Mesenchymal stem cell (in vitro differentiated cells and primary cell): ENCODE data around the gene MAGEB17.
"Not testable (repeated sequence)": the region's sequence is repeated elsewhere in the genome, so short reads cannot be mapped to it uniquely, and the experiment has no call there.

Experiments
- DNase-seq: peaks from one replicate; pipeline ENCODE4 v3.0.0-alpha.2; 2013
- H2AFZ ChIP-seq: one replicate; pipeline ENCODE4 v1.6.1; 2013; ENCODE audit warnings: low read depth, mild to moderate bottlenecking, control low read depth, inconsistent platforms, low read length, moderate library complexity
- H2AK5ac ChIP-seq: 2 replicates; pipeline ENCODE4 v1.6.1; 2013; ENCODE audit warnings: low read length, moderate library complexity, mild to moderate bottlenecking, inconsistent platforms; ENCODE audit not compliant: severe bottlenecking
- H2BK120ac ChIP-seq: one replicate; pipeline ENCODE4 v1.6.1; 2013; ENCODE audit warnings: low read depth, mild to moderate bottlenecking, inconsistent platforms, low read length, moderate library complexity
- H2BK12ac ChIP-seq, 2 experiments: one replicate each; pipeline ENCODE4 v1.6.1; 2013; ENCODE audit warnings: inconsistent platforms in 2 of 2, low read length in 2 of 2, mild to moderate bottlenecking in 2 of 2, moderate library complexity in 2 of 2, control low read depth in 1 of 2
- H2BK15ac ChIP-seq: one replicate; pipeline ENCODE4 v1.6.1; 2013; ENCODE audit warnings: mild to moderate bottlenecking, low read depth, inconsistent platforms; ENCODE audit not compliant: poor library complexity, severe bottlenecking
- H2BK5ac ChIP-seq: 2 replicates; pipeline ENCODE4 v1.6.1; 2013; ENCODE audit warnings: low read depth, mild to moderate bottlenecking, low read length, control low read depth, inconsistent platforms; ENCODE audit not compliant: poor library complexity, severe bottlenecking
- H3K14ac ChIP-seq, 2 experiments: one replicate each; pipeline ENCODE4 v1.6.1; 2013; ENCODE audit warnings: inconsistent platforms in 2 of 2, low read length in 2 of 2, control low read depth in 1 of 2, mild to moderate bottlenecking in 1 of 2, moderate library complexity in 1 of 2
- H3K18ac ChIP-seq, 2 experiments: one replicate each; pipeline ENCODE4 v1.6.1; 2013; ENCODE audit warnings: inconsistent platforms in 2 of 2, low read length in 2 of 2, control low read depth in 1 of 2, low read depth in 1 of 2, mild to moderate bottlenecking in 1 of 2
- H3K23ac ChIP-seq, 2 experiments: one replicate each; pipeline ENCODE4 v1.6.1; 2013; ENCODE audit warnings: inconsistent platforms in 2 of 2, low read length in 2 of 2, mild to moderate bottlenecking in 2 of 2, moderate library complexity in 2 of 2, control low read depth in 1 of 2
- H3K27ac ChIP-seq: 2 replicates; pipeline ENCODE4 v1.5.1; 2013; ENCODE audit warnings: mild to moderate bottlenecking, moderate library complexity, low read length, control low read depth, inconsistent platforms; ENCODE audit not compliant: poor library complexity, severe bottlenecking
- H3K27me3 ChIP-seq, 2 experiments: 2 replicates each; pipeline versions ENCODE4 v1.6.1 to v1.7.0; 2013; ENCODE audit warnings: low read length in 2 of 2, mild to moderate bottlenecking in 2 of 2, moderate library complexity in 2 of 2, control low read depth in 1 of 2, inconsistent platforms in 1 of 2; ENCODE audit not compliant: control insufficient read depth in 1 of 2, insufficient read depth in 1 of 2
- H3K36me3 ChIP-seq, 2 experiments: 2 replicates each; pipeline versions ENCODE4 v1.6.1 to v1.7.0; 2013; ENCODE audit warnings: low read length in 2 of 2, control low read depth in 1 of 2, inconsistent platforms in 1 of 2, low read depth in 1 of 2, mild to moderate bottlenecking in 1 of 2; ENCODE audit not compliant: insufficient read depth in 2 of 2, control insufficient read depth in 1 of 2
- H3K4ac ChIP-seq, 2 experiments: one replicate each; pipeline ENCODE4 v1.6.1; 2013; ENCODE audit warnings: inconsistent platforms in 2 of 2, low read length in 2 of 2, mild to moderate bottlenecking in 2 of 2, moderate library complexity in 2 of 2, control low read depth in 1 of 2, low read depth in 1 of 2
- H3K4me1 ChIP-seq: 2 replicates; pipeline ENCODE4 v1.6.1; 2013; ENCODE audit warnings: low read depth, low read length, control low read depth; ENCODE audit not compliant: control insufficient read depth, insufficient read depth
- H3K4me2 ChIP-seq: 2 replicates; pipeline ENCODE4 v1.6.1; 2013; ENCODE audit warnings: low read length, mild to moderate bottlenecking, inconsistent platforms; ENCODE audit not compliant: poor library complexity, severe bottlenecking
- H3K4me3 ChIP-seq, 2 experiments: 2 replicates each; pipeline versions ENCODE4 v1.5.1 to v1.7.0; 2013; ENCODE audit warnings: low read length in 2 of 2, mild to moderate bottlenecking in 2 of 2, control low read depth in 1 of 2, low read depth in 1 of 2; ENCODE audit not compliant: insufficient read depth in 1 of 2
- H3K79me1 ChIP-seq: replicated peaks from 2 replicates; pipeline ENCODE4 v1.6.1; 2013; ENCODE audit warnings: mild to moderate bottlenecking, control low read depth, low read length, inconsistent platforms; ENCODE audit not compliant: poor library complexity, severe bottlenecking
- H3K9ac ChIP-seq: 2 replicates; pipeline ENCODE4 v1.7.0; 2013; ENCODE audit warnings: mild to moderate bottlenecking, low read length, moderate library complexity
- H3K9me3 ChIP-seq: 2 replicates; pipeline ENCODE4 v1.7.0; 2013; ENCODE audit warnings: mild to moderate bottlenecking, low read length; ENCODE audit not compliant: control insufficient read depth
- H4K8ac ChIP-seq: one replicate; pipeline ENCODE4 v1.6.1; 2013; ENCODE audit warnings: inconsistent platforms, mild to moderate bottlenecking, low read length, moderate library complexity
- H4K91ac ChIP-seq: one replicate; pipeline ENCODE4 v1.6.1; 2013; ENCODE audit warnings: mild to moderate bottlenecking, low read length, inconsistent platforms
- WGBS: methylation state at CpG from one replicate; pipeline ENCODE4 v1.1.7; 2013; ENCODE audit warnings: mixed read lengths; 5-methylcytosine and 5-hydroxymethylcytosine counted together

Gene MAGEB17

DNA sequence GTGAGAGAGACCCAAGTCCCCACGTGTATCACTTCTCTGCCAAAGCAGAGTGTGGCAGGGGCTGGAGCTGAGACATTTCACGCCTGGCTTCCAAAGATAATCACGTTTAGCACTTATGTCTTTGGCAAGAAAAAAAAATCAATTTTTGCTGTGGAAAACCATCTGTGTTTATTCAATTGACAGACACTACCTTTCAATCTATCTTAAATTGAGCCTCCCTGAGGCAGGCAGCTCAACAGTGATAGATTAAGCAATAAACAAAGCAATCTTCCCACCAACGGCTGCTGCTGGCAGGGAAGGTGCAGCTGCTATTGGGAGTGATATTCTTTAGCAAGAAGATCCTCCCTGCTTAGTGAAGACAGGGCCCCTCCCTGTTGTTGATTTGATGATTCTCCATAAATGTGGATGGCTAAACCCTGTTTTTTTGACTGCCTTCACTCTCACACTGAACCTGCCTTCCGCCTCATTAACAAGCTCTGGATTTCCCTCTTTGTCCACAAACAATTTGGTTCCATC, 11.6 kb upstream of the MAGEB17 start:
- no peak overlapping the region for H2AK5ac ChIP-seq
- no peak overlapping the region for H3K4me2 ChIP-seq

DNA sequence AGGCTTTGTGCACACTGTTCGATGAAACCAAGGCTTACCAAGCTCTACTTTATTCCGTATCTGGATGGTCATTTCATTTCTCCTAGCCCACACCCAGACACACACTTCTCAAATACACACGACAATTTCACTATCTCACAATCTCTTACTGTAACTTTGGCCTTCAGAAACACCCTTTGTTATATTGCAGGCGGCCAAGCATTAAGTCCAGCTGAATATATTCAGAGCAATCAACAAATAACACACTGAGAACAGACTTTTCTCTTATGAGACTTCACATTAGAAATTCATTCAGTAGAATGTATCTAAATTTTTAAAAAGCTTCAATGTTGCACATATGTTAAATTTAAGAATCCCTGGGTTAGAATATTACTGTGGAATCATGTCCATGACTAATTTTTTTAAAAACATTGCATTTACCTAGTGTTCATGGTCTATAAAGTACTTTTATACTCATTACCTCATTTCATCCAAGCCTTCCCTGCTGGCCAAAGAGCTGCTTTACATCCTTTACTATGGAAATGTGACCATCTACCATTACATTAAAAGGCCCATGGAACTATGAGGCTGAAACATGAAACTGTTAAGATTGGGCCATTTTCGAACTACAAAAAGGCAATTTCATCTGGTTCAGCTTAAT, 10.5 kb upstream of the MAGEB17 start:
- DNase-seq, result no peak

More for the DNA sequence above, 11.6 kb upstream of the MAGEB17 start:
- Histone ChIP-seq H2BK15ac (no peak overlapping the region), H3K27ac (no peak overlapping the region), H3K14ac (no peak overlapping the region), H3K4ac (no peak overlapping the region), H3K36me3 (no peaks in the 10 kb centered on the region), H3K4me1 (no peaks in the 10 kb centered on the region), H3K4me3 (no peak overlapping the region), H3K9ac (no peak overlapping the region), H3K79me1 (no peaks in the 10 kb centered on the region), H4K8ac (no peak overlapping the region), H2BK5ac (no peak overlapping the region), H3K23ac (no peak overlapping the region), H3K9me3 (no peaks in the 10 kb centered on the region), H2AFZ (no peak overlapping the region), H2BK120ac (no peak overlapping the region), H3K27me3 (peaks cover 0 to 5% of the 10 kb centered on the region in 2 experiments), H2BK12ac (no peak overlapping the region), H3K18ac (no peak overlapping the region), H4K91ac (no peak overlapping the region)
- DNase-seq, result no peak
- 100% methylated on average over 2 of the region's 5 CpGs for WGBS

DNA sequence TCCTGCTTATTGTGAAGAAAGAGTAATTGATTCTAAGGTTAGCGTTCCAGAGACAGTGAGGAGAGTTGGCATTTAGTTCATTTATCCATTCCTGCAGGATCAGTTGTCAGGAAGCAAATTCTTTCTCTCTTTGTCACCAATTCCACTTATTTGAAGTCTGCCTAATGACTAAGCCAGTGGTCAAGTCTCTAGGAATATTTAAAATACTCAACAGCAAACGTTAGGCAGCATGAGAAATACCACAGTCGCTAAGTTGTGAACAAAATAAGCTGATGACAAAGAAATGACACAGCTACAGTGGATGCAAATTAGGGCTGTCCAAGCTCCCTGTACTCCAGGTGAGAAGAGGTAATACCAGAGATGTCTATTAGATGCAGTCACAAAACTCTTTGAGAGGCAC, 6.6 kb upstream of the MAGEB17 start:
- peaks cover 0 to 5% of the 10 kb centered on the region in 2 experiments for H3K27me3 ChIP-seq
- no peaks in the 10 kb centered on the region for H3K79me1 ChIP-seq
- H3K18ac ChIP-seq, result no peak overlapping the region
- H2BK5ac ChIP-seq, result no peak overlapping the region
- H3K9ac ChIP-seq, result no peak overlapping the region
- H3K14ac ChIP-seq, result no peak overlapping the region
- peak overlapping the region; percentile 88 for H3K27ac ChIP-seq
- 0% methylated on average over 2 of the region's 3 CpGs for WGBS
- no peak overlapping the region for H4K91ac ChIP-seq
- peak; percentile 69 for DNase-seq
- H3K4me3 ChIP-seq, result no peak overlapping the region
- no peak overlapping the region for H2BK15ac ChIP-seq
- H4K8ac ChIP-seq, result no peak overlapping the region
- H3K4me2 ChIP-seq, result no peak overlapping the region
- H2BK120ac ChIP-seq, result no peak overlapping the region
- H3K9me3 ChIP-seq, result no peaks in the 10 kb centered on the region
- H3K23ac ChIP-seq, result no peak overlapping the region
- no peak overlapping the region for H2AK5ac ChIP-seq
- no peak overlapping the region for H2BK12ac ChIP-seq
- H3K36me3 ChIP-seq, result no peaks in the 10 kb centered on the region
- H2AFZ ChIP-seq, result no peak overlapping the region
- H3K4me1 ChIP-seq, result peaks cover 3% of the 10 kb centered on the region
- H3K4ac ChIP-seq, result no peak overlapping the region

More for the DNA sequence above, 10.5 kb upstream of the MAGEB17 start:
- no peak overlapping the region for H3K23ac ChIP-seq
- H4K91ac ChIP-seq, result no peak overlapping the region
- no peaks in the 10 kb centered on the region for H3K79me1 ChIP-seq
- H4K8ac ChIP-seq, result no peak overlapping the region
- peaks cover 3% of the 10 kb centered on the region for H3K4me1 ChIP-seq
- H3K27me3 ChIP-seq, result peaks cover 0 to 5% of the 10 kb centered on the region in 2 experiments
- H2BK12ac ChIP-seq, result no peak overlapping the region
- no peaks in the 10 kb centered on the region for H3K36me3 ChIP-seq
- H3K4me3 ChIP-seq, result no peak overlapping the region
- H3K4me2 ChIP-seq, result no peak overlapping the region
- H3K4ac ChIP-seq, result no peak overlapping the region
- H3K9me3 ChIP-seq, result no peaks in the 10 kb centered on the region
- no peak overlapping the region for H2BK15ac ChIP-seq
- H3K9ac ChIP-seq, result no peak overlapping the region
- H3K18ac ChIP-seq, result no peak overlapping the region
- no peak overlapping the region for H2AFZ ChIP-seq
- no peak overlapping the region for H3K27ac ChIP-seq
- no peak overlapping the region for H2BK5ac ChIP-seq
- 98% methylated on average over 5 of the region's 5 CpGs for WGBS
- H3K14ac ChIP-seq, result no peak overlapping the region
- no peak overlapping the region for H2AK5ac ChIP-seq
- H2BK120ac ChIP-seq, result no peak overlapping the region

DNA sequence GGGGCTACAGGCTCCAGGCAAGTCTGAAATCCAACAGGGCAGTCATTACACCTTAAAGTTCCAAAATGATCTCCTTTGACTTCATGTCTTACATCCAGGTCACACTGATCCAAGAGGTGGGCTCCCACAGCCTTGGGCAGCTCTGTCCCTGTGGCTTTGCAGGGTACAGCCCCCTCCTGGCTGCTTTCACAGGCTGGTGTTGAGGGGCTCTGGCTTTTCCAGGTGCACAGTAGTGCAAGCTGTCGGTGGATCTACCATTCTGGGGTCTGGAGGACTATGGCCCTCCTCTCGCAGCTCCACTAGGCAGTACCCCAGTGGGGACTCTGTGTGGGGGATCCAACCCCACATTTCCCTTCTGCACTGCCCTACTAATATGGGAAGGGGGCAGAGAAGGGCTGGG, 6.1 kb upstream of the MAGEB17 start:
- not testable (repeated sequence) for H3K23ac ChIP-seq, H2AFZ ChIP-seq, H3K14ac ChIP-seq, H3K36me3 ChIP-seq, DNase-seq, H3K4me1 ChIP-seq, H3K79me1 ChIP-seq, H2BK120ac ChIP-seq, H3K4ac ChIP-seq, H3K4me3 ChIP-seq, H4K91ac ChIP-seq, H3K27me3 ChIP-seq, H3K9me3 ChIP-seq, H2BK15ac ChIP-seq, H3K4me2 ChIP-seq, H3K9ac ChIP-seq
- WGBS, result 80% methylated on average over 1 of the region's 2 CpGs
- Histone ChIP-seq H2BK5ac (peak overlapping the region; percentile 62), H3K27ac (peak overlapping the region; percentile 88), H2BK12ac (peak overlapping the region in 1 of 2 experiments; percentile 18), H4K8ac (peak overlapping the region; percentile 72), H2AK5ac (peak overlapping the region; percentile 23), H3K18ac (peak overlapping the region in 1 of 2 experiments; percentile 30)
